B cell (primary cell): ENCODE results near the gene RPTOR. TPM values are rescaled to one million over a fixed set of nuclear protein-coding genes. Genes with fewer than 3 reads are reported as not detected.

ENCODE experiments used
- ATAC-seq: fragments of 200-7000 bp; cut with Tn5 transposase; one replicate; pipeline ENCODE4 v1.10.0; 2021; ENCODE audit warnings: low read depth, mild to moderate bottlenecking, moderate number of reproducible peaks, moderate library complexity
- CTCF ChIA-PET: fragments of 350-600 bp; sonication (Branson Sonifier 250); formaldehyde crosslinking; loops from one replicate; lab custom pipeline; 2021; ENCODE audit warnings: antibody characterized with exemption, inconsistent platforms; lab: Charles Lee
- POLR2A ChIA-PET: fragments of 350-600 bp; sonication (Branson Sonifier 250); formaldehyde crosslinking; loops from one replicate; lab custom pipeline; 2021; ENCODE audit warnings: antibody characterized with exemption; lab: Charles Lee
- DNase-seq: peaks from one replicate; pipeline ENCODE4 v3.0.0; 2013
- H2AFZ ChIP-seq: 2 replicates; pipeline ENCODE4 v1.6.1; 2012; ENCODE audit warnings: mild to moderate bottlenecking, low read depth, low read length; ENCODE audit not compliant: insufficient read depth, poor library complexity, severe bottlenecking
- H3K27ac ChIP-seq, 2 donors: 1 replicate in 1 of 2; 2 replicates in 1 of 2; pipeline ENCODE4 v1.5.1; 2012 to 2013; ENCODE audit warnings: low read length in 2 of 2, mild to moderate bottlenecking in 2 of 2, moderate library complexity in 1 of 2
- H3K27me3 ChIP-seq, 4 experiments: fragments of 200-600 bp in 1 of 4; sonication (generic) in 1 of 4; replicated peaks in 1 of 4; 1 replicate in 2 of 4; 2 replicates in 2 of 4; pipeline versions ENCODE4 v1.6.1 to v1.7.0; 2013 to 2016; ENCODE audit warnings: low read length in 3 of 4, mild to moderate bottlenecking in 2 of 4, mixed read lengths in 1 of 4, moderate library complexity in 1 of 4; ENCODE audit not compliant: insufficient read depth in 4 of 4, control insufficient read depth in 3 of 4; ENCODE audit errors: control extremely low read depth in 1 of 4
- H3K36me3 ChIP-seq, 2 experiments: replicated peaks in 1 of 2; 1 replicate in 1 of 2; 2 replicates in 1 of 2; pipeline versions ENCODE4 v1.6.1 to v1.7.1; 2013; ENCODE audit warnings: low read length in 1 of 2; ENCODE audit not compliant: insufficient read depth in 2 of 2, control insufficient read depth in 1 of 2; ENCODE audit errors: control extremely low read depth in 1 of 2, extremely low read depth in 1 of 2
- H3K4me1 ChIP-seq, 2 donors: fragments of 200-600 bp in 1 of 2; sonication (generic) in 1 of 2; 1 replicate in 1 of 2; 2 replicates in 1 of 2; pipeline versions ENCODE4 v1.5.1 to v1.6.1; 2013 to 2017; ENCODE audit warnings: low read length in 2 of 2; ENCODE audit not compliant: control insufficient read depth in 2 of 2, insufficient read depth in 2 of 2
- H3K4me2 ChIP-seq: replicated peaks from 2 replicates; pipeline ENCODE3; 2012; ENCODE audit warnings: mild to moderate bottlenecking, low read depth, low read length; ENCODE audit not compliant: poor library complexity, severe bottlenecking
- H3K4me3 ChIP-seq, 5 experiments: fragments of 200-600 bp in 1 of 5; sonication (generic) in 1 of 5; 1 replicate in 3 of 5; 2 replicates in 2 of 5; pipeline versions ENCODE4 v1.5.1 to v1.7.0; 2011 to 2016; ENCODE audit warnings: low read length in 4 of 5, mild to moderate bottlenecking in 4 of 5, low read depth in 2 of 5, control low read depth in 1 of 5, moderate library complexity in 1 of 5; ENCODE audit not compliant: insufficient read depth in 1 of 5; ENCODE audit errors: control extremely low read depth in 1 of 5, extremely low read depth in 1 of 5
- H3K79me2 ChIP-seq: fragments of 200-600 bp; sonication (generic); one replicate; pipeline ENCODE4 v1.6.0; 2016; ENCODE audit warnings: low read length; ENCODE audit not compliant: control insufficient read depth, insufficient read depth
- H3K9ac ChIP-seq: fragments of 200-600 bp; sonication (generic); 2 replicates; pipeline ENCODE4 v1.6.1; 2017; ENCODE audit warnings: mild to moderate bottlenecking, low read length, moderate library complexity
- H3K9me3 ChIP-seq, 3 donors: one replicate each; pipeline versions ENCODE4 v1.6.1 to v1.7.1; 2013; ENCODE audit warnings: low read length in 2 of 3; ENCODE audit not compliant: control insufficient read depth in 2 of 3, insufficient read depth in 1 of 3; ENCODE audit errors: control extremely low read depth in 1 of 3
- H4K20me1 ChIP-seq: 2 replicates; pipeline ENCODE4 v1.6.0; 2012; ENCODE audit warnings: mild to moderate bottlenecking, low read length; ENCODE audit not compliant: insufficient read depth, control insufficient read depth, poor library complexity, severe bottlenecking
- H3K27ac Mint-ChIP-seq: one replicate; pipeline ENCODE4 v1.8.0; 2021; ENCODE audit warnings: mixed read lengths
- H3K27me3 Mint-ChIP-seq: one replicate; pipeline ENCODE4 v1.8.0; 2021; ENCODE audit warnings: mixed read lengths
- H3K4me1 Mint-ChIP-seq: one replicate; pipeline ENCODE4 v1.8.0; 2021; ENCODE audit warnings: mixed read lengths
- H3K4me3 Mint-ChIP-seq: one replicate; pipeline ENCODE4 v1.8.0; 2021; ENCODE audit warnings: mixed read lengths
- H3K9me3 Mint-ChIP-seq: one replicate; pipeline ENCODE4 v1.8.0; 2022; ENCODE audit warnings: mixed read lengths; ENCODE audit not compliant: insufficient read depth
- CTCF ChIP-seq: fragments of 200-600 bp; IDR thresholded peaks from one replicate; pipeline ENCODE4 v1.8.0; 2022; ENCODE audit warnings: antibody characterized with exemption, mild to moderate bottlenecking
- EZH2 ChIP-seq: IDR thresholded peaks from 2 replicates; pipeline ENCODE4 v1.6.1; 2012; ENCODE audit warnings: borderline replicate concordance, low read depth, mild to moderate bottlenecking, moderate library complexity, low read length; ENCODE audit not compliant: insufficient read depth, poor library complexity, severe bottlenecking
- WGBS: methylation state at CpG from one replicate; pipeline ENCODE4 v1.1.5; 2013; ENCODE audit warnings: missing lambda C conversion rate; ENCODE audit not compliant: insufficient coverage; 5-methylcytosine and 5-hydroxymethylcytosine counted together
- intact Hi-C: fragments of 100-400 bp; cut with micrococcal nuclease; formaldehyde crosslinking; loops from one replicate; pipeline ENCODE4 v1.10.0; 2022
- polyA plus RNA-seq: library from polyadenylated mRNA; depleted of rRNA; stranded (reverse); fragments of >200 nt; gene quantifications from 2 replicates; pipeline ENCODE4 v1.2.3, GENCODE V29; 2012
- total RNA-seq, 2 donors: library from RNA; stranded (reverse); fragments of 120-200 nt in 1 of 2; gene quantifications; 1 replicate in 1 of 2; 2 replicates in 1 of 2; pipeline versions ENCODE4 v1.2.3 to v1.2.4, GENCODE V29; 2013 to 2022

The RPTOR gene
- total and polyA plus RNA-seq, 2 donors (not counting 1 experiment from before 2014, with no cell fraction given), result 13.4 to 58.8 TPM

- H2AFZ ChIP-seq, result peak within 1 kb of the TSS; percentile 94
- no peak for TF ChIP-seq EZH2
- peak; percentile 27 for TF ChIP-seq CTCF
- H4K20me1 ChIP-seq, result peaks cover 22% of the 10 kb centered on the region
- intact Hi-C loops, result loop anchor here (5.0 kb wide), 1 partner anchor 41 kb away; no protein-coding TSS in a partner anchor
- H3K4me2 ChIP-seq, result peak within 1 kb of the TSS; percentile 95
- CTCF ChIA-PET, result interaction anchor here (1.0 to 1.3 kb wide), 3 partner anchors 27 to 566 kb away, joined by 3 read pairs; no protein-coding TSS in a partner anchor
- no peaks in the 10 kb centered on the region for H3K27me3 Mint-ChIP-seq
- peaks cover 5% of the 10 kb centered on the region for H3K79me2 ChIP-seq
- peak within 1 kb of the TSS; percentile 80 for H3K9ac ChIP-seq
- WGBS, result under 1% methylated on average over 66 of the region's 66 CpGs
- H3K4me3 ChIP-seq, result peak within 1 kb of the TSS; percentile 68 to 88 (median 78)
- H3K36me3 ChIP-seq, result peaks cover 0 to 16% of the 10 kb centered on the region in 2 experiments
- POLR2A ChIA-PET, result no interaction called here
- H3K4me3 Mint-ChIP-seq, result peak within 1 kb of the TSS; percentile 85
- H3K27ac Mint-ChIP-seq, result peak within 1 kb of the TSS; percentile 84
- H3K4me1 ChIP-seq, result peaks cover 27 to 50% of the 10 kb centered on the region in 2 donors
- no peaks in the 10 kb centered on the region for H3K9me3 Mint-ChIP-seq
- no peaks in the 10 kb centered on the region for H3K9me3 ChIP-seq
- peak; percentile 91 for DNase-seq
- H3K4me1 Mint-ChIP-seq, result peaks cover 38% of the 10 kb centered on the region
- peak within 1 kb of the TSS; percentile 39 to 46 for H3K27ac ChIP-seq
- ATAC-seq, result peak; percentile 68
- no peaks in the 10 kb centered on the region for H3K27me3 ChIP-seq
Observed at GRCh38 chr17:80991645-80992076, 447.0 kb downstream of the RPTOR start, which contains the start of gene CHMP6. Gene CHMP6 (plus strand): TSS chr17:80991841. CDS start chr17:80991919, 78 bp downstream.
